Activated T-helper 1 cell treated with Interleukin-2 at 50 U/mL for 16 hours (primary cell): Measurements from ENCODE around the gene HAND2.

Source experiments
- DNase-seq: peaks from one replicate; pipeline ENCODE4 v3.0.0-alpha.2; 2020; ENCODE audit warnings: low read depth

The HAND2 gene

DNA sequence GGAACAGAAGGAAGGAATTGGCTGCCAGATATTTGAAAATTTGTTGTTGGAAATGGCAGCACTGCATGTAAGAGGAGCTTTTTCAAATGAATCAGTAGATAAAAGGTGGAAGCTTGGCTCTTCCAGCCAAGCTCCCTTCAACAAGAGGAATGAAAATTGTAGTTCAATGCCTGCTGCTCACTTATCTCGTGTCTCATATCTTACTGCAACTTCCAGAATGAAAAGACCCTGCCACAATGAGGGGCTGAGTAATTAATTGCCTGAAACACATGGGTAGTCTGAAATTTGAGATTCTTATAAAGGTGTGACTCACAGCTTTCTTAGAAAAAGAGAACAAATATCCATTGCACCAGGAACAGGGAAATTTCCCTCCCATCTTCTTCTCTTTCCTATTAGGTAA, 53.0 kb downstream of the HAND2 start:
- no peak for DNase-seq
